GM10847 (cell line): ENCODE measurements around the gene EHBP1.

Source experiments
- POLR2A ChIP-seq: IDR thresholded peaks from 2 replicates; pipeline ENCODE4 v1.6.1; 2011; ENCODE audit not compliant: insufficient read length; ENCODE audit errors: extremely low read depth

Gene EHBP1

GRCh38 chr2:63066265-63066664 lies 360.8 kb downstream of the EHBP1 start:
- TF ChIP-seq POLR2A, result no peak

- no peak for TF ChIP-seq POLR2A
Measured at GRCh38 chr2:63066838-63067237, 361.3 kb downstream of the EHBP1 start.

- TF ChIP-seq POLR2A, result no peak
Measured at GRCh38 chr2:63071664-63072063, 366.2 kb downstream of the EHBP1 start.

- TF ChIP-seq POLR2A, result no peak
Measured at GRCh38 chr2:63073994-63074393, 368.5 kb downstream of the EHBP1 start.

- TF ChIP-seq POLR2A, result no peak
Measured at GRCh38 chr2:63078852-63079606, 373.5 kb downstream of the EHBP1 start.

GRCh38 chr2:63081404-63081803 lies 375.9 kb downstream of the EHBP1 start:
- no peak for TF ChIP-seq POLR2A

- no peak for TF ChIP-seq POLR2A
Measured at GRCh38 chr2:63086687-63087086, 381.2 kb downstream of the EHBP1 start.

GRCh38 chr2:63092401-63092800 lies 386.9 kb downstream of the EHBP1 start:
- no peak for TF ChIP-seq POLR2A

- TF ChIP-seq POLR2A, result no peak
Measured at GRCh38 chr2:63092857-63093256, 387.3 kb downstream of the EHBP1 start.

- no peak for TF ChIP-seq POLR2A
Measured at GRCh38 chr2:63093502-63093901, 388.0 kb downstream of the EHBP1 start.
